Measurements from ENCODE around the gene SLC1A7. TPM values are rescaled to one million over a fixed set of nuclear protein-coding genes. Genes with fewer than 3 reads are reported as not detected.

SLC1A7 gene
- total and polyA plus RNA-seq, 2 experiments from 2014 or later, result not detected

DNA sequence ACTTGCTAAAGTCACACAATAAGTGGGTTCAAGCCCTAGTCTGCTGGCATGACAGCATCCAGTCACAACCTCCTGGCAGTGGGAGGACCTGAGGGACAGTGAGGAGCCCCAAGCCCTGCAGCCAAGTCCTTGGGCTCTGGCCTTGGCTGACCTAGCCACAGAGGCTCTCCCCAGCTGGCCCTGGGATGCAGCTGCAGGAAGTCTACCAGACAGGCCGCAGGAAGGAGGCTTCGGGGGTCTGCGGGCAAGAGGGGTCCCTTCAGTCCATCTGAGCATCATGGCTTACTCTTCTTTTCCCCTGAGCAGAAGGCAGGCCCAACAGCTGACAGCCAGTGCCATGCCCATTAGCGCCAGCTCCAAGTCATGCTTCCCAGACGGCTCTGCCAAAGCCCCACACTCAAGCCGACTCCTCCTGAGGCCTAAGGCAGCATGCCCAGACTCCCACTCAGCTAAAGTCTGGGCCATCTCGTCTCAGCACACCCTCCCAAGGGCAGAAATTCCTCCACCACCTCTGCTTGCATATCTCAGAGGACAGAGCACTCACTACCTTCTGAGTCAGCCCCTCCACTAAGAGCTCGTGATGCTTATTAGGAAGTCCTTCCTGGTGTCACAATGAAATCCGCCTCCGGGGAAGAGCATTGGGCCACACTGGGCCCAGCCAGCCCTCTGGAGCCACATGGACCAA is 20.1 kb downstream of the SLC1A7 start:
- Histone ChIP-seq H3K9me2 (ENCODE audit: insufficient read depth) (no peaks in the 10 kb centered on the region), H3K4me1 (ENCODE audit: insufficient read depth) (peaks cover 4% of the 10 kb centered on the region; the same call in 1 of the 2 replicates), H2AFZ (no peak overlapping the region), H4K20me1 (replicated peaks; ENCODE audit: insufficient read depth) (no peaks in the 10 kb centered on the region), H3K36me3 (ENCODE audit: insufficient read depth) (no peaks in the 10 kb centered on the region), H3K4me3 (no peak overlapping the region), H3K79me2 (replicated peaks; ENCODE audit: insufficient read depth) (no peaks in the 10 kb centered on the region), H3K4me2 (no peak overlapping the region), H3K27me3 (ENCODE audit: insufficient read depth) (no peaks in the 10 kb centered on the region), H3K27ac (ENCODE audit: low read depth) (no peak overlapping the region), H3F3A (replicated peaks; ENCODE audit: low read depth) (no peaks in the 10 kb centered on the region)
- Mint-ChIP-seq H3K27ac (no peak overlapping the region), H3K36me3 (ENCODE audit: low read depth) (peaks cover 3% of the 10 kb centered on the region; the same call in 1 of the 3 replicates), H3K4me1 (peaks cover 27% of the 10 kb centered on the region), H3K9me3 (no peaks in the 10 kb centered on the region), H3K27me3 (ENCODE audit: insufficient read depth, low read depth, poor library complexity) (peaks cover 11% of the 10 kb centered on the region), H3K4me3 (no peak overlapping the region)
- TF ChIP-seq NANOG (IDR thresholded peaks at IDR 0.05; ENCODE audit: borderline replicate concordance) (no peak), EZH2phosphoT487 (IDR thresholded peaks at IDR 0.05; ENCODE audit: unreplicated experiment) (no peak), ZNF114 (CRISPR knock-in tag; IDR thresholded peaks at IDR 0.05) (no peak), REST (IDR thresholded peaks at IDR 0.05; ENCODE audit: unreplicated experiment) (no peak), CREB1 (CRISPR knock-in tag; IDR thresholded peaks at IDR 0.05; ENCODE audit: low read depth) (no peak), ZNF462 (CRISPR knock-in tag; IDR thresholded peaks at IDR 0.05) (no peak), STAT1 (IDR thresholded peaks at IDR 0.05; ENCODE audit: unreplicated experiment) (no peak), ZNF331 (CRISPR knock-in tag; IDR thresholded peaks at IDR 0.05; ENCODE audit: low read depth) (no peak), EZH2 (IDR thresholded peaks at IDR 0.05; ENCODE audit: low read depth, unreplicated experiment) (no peak), POLR2AphosphoS5 (IDR thresholded peaks at IDR 0.05; ENCODE audit: low read depth) (no peak), JUNB (IDR thresholded peaks at IDR 0.05; ENCODE audit: unreplicated experiment) (no peak), ETS1 (IDR thresholded peaks at IDR 0.05) (no peak), CTCF (conservative IDR thresholded peaks at IDR 0.05; ENCODE audit: low read depth in 2 of 2) (no peak)
- ATAC-seq, result no peak
- no peak for DNase-seq (ENCODE audit: low spot score)
